CD4-positive, alpha-beta T cell treated with Interferon alpha-2 for 1 hour (primary cell): ENCODE measurements around the gene CDKN2B.
A peak's percentile ranks its signal among the peaks of the same experiment; 100 is the strongest.
"Not testable (repeated sequence)": the region's sequence is repeated elsewhere in the genome, so short reads cannot be mapped to it uniquely, and the experiment has no call there.

Experiments
- DNase-seq, 2 donors: peaks; one replicate each; pipeline ENCODE4 v3.0.0-alpha.2; 2020 to 2022

CDKN2B gene

DNA sequence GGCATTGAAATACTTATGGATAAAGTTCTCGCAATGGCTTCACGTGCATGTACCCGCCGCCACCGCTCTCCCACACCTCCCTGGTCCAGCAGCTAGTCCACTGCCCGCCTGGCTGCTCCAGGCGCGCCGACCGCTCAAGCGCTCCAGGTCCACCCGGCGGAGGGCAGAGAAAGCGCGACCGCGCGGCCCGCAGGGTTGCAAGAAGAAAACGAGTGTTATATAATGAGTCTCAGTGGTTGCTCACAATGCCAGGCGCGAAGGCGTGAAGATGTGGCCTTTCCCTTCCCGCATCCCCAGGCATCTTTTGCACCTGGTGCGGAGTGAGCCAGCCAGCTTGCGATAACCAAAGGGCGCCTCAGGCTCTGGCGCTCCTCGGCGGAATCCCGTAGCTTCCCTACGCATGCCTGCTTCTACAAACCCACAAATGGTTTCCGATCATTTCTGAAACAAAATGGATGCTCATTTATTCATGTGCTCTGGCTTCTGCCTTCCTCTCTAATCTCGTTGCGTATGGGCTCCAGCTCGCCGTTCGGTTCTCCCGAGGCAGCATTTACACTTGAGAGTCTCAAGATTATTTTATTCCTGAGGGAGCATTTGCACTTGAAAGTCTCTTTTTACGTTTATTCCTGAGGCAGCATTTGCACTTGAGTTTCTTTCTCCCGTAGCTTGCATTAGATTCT lies 40.6 kb downstream of the CDKN2B start:
- DNase-seq: no peak

DNA sequence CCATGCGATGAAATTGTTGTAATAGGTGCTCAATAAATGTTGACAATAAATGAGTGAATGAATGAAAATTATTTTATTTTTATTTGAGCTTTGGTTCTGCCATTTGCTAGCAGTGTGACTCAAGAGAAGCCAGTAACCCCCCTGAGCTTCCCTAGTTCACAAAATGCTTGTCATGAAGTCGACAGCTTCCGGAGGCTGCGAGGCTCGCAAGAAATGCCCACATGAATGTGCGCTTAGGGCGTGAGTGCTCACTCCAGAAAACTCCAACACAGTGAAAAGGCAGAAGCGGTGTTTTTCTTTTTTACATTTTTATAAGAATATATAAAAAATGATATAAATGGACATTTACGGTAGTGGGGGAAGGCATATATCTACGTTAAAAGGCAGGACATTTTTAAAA lies 41.4 kb downstream of the CDKN2B start:
- peak in 1 of 2 donors; percentile 21 for DNase-seq

DNA sequence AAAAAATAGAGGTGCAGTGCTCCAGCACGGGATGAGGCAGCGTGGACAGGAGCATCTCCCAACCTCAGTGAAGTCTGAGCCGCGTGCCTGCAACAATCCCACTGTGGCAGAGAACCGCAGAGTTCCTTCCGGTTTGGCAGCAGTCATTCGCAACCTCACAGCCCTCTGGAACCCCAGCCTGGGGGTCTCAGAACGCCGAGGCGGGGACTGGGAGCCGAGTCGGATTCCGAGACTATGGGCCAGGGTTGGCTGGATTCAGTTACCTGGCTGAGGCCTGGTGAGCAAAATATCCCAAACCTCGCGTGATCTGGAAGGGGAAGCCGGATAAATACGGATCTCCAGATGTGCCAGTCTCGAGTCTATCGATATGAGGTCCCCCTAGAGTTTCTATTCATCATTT lies 41.9 kb downstream of the CDKN2B start:
- no peak for DNase-seq

DNA sequence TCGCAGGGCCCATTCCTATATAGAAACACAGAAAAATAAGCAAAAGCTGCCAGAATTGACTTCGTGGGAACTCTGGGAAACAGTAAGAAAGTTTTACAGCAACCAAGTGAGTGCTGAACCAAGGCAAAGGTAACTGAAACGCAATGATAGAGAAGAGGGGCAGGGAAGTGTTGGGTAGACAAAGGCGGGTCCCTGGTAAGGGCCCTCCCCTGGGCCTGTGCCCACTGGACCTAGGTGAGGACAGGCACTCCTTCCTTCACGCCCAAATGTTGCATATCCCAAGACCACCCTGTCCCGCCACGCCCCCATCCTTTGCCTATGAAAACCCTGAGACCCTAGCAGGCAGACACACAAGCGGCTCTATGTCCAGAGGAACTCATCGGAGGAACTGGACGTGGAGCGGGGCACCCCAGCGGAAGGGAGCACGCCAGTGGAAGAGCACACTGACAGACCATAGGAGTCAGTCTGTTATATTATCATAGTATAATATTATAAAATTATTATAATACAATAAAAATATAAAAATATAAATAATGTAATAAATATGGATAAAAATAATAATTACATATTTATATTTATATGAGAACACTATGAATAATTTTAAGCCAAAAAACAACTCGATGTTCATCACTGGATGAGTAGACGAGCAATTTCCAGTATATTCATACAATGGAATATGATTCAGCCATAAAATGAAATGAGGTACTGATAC lies 42.8 kb downstream of the CDKN2B start:
- DNase-seq: no peak

DNA sequence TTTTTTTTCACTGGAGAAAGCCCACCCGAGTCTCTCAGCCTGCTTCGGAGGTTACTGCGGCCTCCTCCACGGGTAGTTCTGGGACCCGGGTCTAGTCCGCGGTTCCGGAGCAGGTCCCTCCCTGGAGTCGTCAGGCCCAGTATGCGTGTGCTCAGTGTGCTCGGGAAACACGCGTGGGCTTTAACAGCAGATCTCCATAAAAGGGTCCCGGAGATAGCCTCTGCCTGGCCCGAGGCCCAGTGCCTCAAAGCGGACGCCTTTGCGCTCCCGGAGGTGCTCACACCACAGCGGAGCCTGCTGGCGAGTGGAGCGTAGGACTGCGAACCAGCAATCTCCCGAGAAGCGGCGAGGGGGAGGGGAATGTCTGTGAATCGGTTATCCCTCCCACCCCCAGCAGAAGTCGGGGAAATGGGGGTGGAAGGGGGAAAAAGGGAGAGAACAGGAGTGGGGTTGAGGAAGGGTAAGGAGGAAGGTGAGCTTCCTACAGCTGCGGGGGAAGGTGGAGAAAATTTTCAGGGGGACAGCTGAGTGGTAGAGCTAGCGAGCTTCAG lies 43.6 kb downstream of the CDKN2B start:
- DNase-seq: peak; percentile 36 to 57

DNA sequence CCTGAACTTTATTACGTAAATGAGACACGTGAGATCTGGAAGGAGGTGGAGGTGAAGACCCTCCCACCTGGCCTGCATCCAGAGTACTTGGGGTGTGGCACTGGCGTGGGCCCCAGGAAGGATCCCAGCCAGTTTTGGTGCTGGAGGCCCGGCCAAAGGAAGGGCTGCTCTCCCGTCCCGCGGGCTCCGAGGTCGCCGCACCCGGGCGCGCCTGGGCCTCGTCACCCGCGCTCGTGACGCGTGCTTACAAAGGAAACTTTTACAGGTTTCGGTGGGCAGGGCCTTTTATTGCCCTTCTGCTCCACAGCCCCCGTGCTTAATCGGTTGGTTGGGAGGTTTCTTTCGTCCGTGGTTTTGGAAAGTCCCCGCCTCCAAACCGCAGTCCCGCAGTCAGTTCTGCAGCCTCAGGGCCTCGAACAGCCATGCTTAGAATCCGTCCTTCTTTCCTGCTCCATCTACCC lies 44.1 kb downstream of the CDKN2B start:
- peak; percentile 66 to 77 for DNase-seq

DNA sequence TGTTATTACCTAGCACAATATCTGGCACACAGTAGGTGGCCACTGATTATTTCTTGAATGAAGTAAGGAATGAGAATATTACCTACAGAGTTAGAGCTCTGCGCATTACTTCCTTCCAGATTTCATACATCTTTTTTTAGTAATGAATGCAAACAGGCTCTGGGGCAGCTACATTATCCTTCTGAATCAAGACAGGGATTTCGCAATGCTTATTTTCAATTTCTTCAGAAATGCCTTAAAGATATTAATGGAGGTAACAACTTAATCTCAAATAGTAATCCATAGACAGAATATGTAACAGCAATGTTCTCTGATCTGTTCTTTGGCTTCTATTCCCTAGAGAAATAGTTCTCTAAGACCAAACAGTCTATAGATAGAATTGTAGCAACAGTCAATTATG lies 47.5 kb downstream of the CDKN2B start:
- no peak for DNase-seq

DNA sequence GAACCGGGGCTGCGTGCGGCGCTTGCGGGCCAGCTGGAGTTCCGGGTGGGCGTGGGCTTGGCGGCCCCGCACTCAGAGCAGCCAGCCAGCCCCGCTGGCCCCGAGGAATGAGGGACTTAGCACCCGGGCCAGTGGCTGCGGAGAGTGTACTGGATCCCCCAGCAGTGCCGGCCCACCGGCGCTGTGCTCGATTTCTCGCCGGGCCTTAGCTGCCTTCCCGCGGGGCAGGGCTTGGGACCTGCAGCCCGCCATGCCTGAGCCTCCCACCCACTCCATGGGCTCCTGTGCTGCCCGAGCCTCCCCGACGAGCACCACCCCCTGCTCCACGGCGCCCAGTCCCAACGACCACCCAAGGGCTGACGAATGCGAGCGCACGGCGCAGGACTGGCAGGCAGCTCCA lies 49.8 kb downstream of the CDKN2B start:
- not testable (repeated sequence) for DNase-seq

DNA sequence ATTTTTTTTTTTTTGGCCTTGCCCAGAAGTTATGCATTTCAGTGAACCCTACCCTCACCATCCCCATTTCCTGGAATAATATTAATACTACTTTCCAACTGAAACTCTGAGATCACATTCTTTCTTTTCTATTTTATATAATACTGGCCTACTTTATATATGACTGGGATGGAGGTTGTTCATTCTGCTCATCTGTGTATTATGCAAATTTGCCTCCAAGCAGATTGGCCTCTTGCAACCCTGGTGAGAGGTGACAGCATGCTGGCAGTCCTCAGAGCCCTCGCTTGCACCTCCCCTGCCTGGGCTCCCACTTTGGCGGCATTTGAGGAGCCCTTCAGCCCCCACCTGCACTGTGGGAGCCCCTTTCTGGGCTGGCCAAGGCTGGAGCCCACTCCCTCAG lies 50.3 kb downstream of the CDKN2B start:
- no peak for DNase-seq
